ENCODE data around the gene MARCHF10.

DNA sequence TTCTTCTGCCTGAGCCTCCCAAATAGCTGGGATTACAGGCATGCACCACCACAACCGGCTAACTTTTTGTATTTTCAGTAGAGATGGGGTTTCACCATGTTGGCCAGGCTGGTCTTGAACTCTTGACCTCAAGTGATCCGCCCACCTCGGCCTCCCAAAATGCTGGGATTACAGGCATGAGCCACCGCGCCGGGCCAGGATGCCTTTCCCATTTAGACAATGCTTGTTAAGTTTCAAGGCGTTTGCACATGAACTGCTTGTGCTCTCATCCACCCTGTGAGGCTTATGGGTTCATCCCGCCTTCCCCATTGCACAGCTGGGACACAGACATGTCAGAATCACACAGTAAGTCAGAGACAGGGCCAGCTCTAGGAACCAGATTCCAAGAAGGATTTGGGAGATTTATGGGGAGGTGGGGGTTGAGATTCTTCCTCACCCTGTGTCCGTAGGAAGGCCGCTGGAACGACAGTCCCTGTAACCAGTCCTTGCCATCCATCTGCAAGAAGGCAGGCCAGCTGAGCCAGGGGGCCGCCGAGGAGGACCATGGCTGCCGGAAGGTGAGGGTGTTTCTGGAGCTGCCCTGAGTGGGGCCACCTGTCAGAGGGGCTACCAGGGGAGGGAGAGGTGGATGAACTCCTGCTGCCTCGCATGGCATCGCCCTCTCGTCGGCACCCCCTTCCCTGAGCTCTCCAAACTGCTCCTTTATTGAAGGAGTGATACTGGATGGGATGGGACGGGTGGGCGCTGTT lies 134.3 kb downstream of the MARCHF10 start:
- TF ChIP-seq, protein P1, sequence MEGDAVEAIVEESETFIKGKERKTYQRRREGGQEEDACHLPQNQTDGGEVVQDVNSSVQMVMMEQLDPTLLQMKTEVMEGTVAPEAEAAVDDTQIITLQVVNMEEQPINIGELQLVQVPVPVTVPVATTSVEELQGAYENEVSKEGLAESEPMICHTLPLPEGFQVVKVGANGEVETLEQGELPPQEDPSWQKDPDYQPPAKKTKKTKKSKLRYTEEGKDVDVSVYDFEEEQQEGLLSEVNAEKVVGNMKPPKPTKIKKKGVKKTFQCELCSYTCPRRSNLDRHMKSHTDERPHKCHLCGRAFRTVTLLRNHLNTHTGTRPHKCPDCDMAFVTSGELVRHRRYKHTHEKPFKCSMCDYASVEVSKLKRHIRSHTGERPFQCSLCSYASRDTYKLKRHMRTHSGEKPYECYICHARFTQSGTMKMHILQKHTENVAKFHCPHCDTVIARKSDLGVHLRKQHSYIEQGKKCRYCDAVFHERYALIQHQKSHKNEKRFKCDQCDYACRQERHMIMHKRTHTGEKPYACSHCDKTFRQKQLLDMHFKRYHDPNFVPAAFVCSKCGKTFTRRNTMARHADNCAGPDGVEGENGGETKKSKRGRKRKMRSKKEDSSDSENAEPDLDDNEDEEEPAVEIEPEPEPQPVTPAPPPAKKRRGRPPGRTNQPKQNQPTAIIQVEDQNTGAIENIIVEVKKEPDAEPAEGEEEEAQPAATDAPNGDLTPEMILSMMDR (conservative IDR thresholded peaks at IDR 0.05; ENCODE audit: low read depth, low read length) = no peak
- TF ChIP-seq EZH2 (IDR thresholded peaks at IDR 0.05; ENCODE audit: borderline replicate concordance, low read depth, low read length, poor library complexity, severe bottlenecking) = no peak
